GM12878 (cell line): ENCODE measurements around the gene GAS2L2. TPM values are rescaled to one million over a fixed set of nuclear protein-coding genes. Genes with fewer than 3 reads are reported as not detected.

Experiments
- ATAC-seq: fragments of 200-7000 bp; cut with Tn5 transposase; 3 replicates; pipeline ENCODE4 v1.9.1; 2020; ENCODE audit warnings: mild to moderate bottlenecking, moderate library complexity
- BruUV-seq: library from RNA; stranded (reverse); fragments of 400-500 nt; replicated peaks from 2 replicates; lab custom pipeline; 2021; lab: Mats Ljungman, UMichigan
- CTCF ChIA-PET: fragments of 300-600 bp; sonication (Branson Sonifier 250); formaldehyde crosslinking; extraction: SDS; loops from one replicate; lab custom pipeline; 2021; ENCODE audit warnings: inconsistent platforms; lab: Yijun Ruan, JAX
- POLR2A ChIA-PET: fragments of 350-600 bp; formaldehyde crosslinking; extraction: SDS; loops from one replicate; lab custom pipeline; 2021; ENCODE audit warnings: inconsistent platforms; lab: Charles Lee
- RAD21 ChIA-PET: fragments of 300-600 bp; sonication (Branson Sonifier 250); formaldehyde crosslinking; loops from one replicate; lab custom pipeline; 2023; ENCODE audit warnings: antibody characterized with exemption; ENCODE audit not compliant: unreplicated experiment; lab: Charles Lee
- SMC1A ChIA-PET: fragments of 300-600 bp; sonication (Branson Sonifier 250); formaldehyde crosslinking; loops from one replicate; lab custom pipeline; 2023; ENCODE audit not compliant: unreplicated experiment, uncharacterized antibody; lab: Charles Lee
- DNase-seq: peaks from one replicate; pipeline ENCODE4 v3.0.0-alpha.2; 2011; ENCODE audit warnings: low read depth, low spot score
- FAIRE-seq: peaks from 3 replicates; lab custom pipeline; 2011; peaks lifted over from hg19 to GRCh38; lab: Jason Lieb, UNC
- H2AFZ ChIP-seq: 2 replicates; pipeline ENCODE4 v1.6.0; 2011; ENCODE audit warnings: low read depth, low read length, control low read depth; ENCODE audit not compliant: control insufficient read depth
- H3K27ac ChIP-seq: 2 replicates; pipeline ENCODE4 v1.5.1; 2011; ENCODE audit warnings: control low read depth; ENCODE audit not compliant: control insufficient read depth, insufficient read depth
- H3K27me3 ChIP-seq, 2 experiments: replicated peaks in 1 of 2; 2 replicates each; pipeline versions ENCODE4 v1.6.0 to v1.6.1; 2011; ENCODE audit warnings: low read length in 1 of 2; ENCODE audit not compliant: control insufficient read depth in 2 of 2, insufficient read depth in 2 of 2
- H3K36me3 ChIP-seq, 2 experiments: 2 replicates each; pipeline ENCODE4 v1.5.1; 2011; ENCODE audit warnings: low read length in 1 of 2; ENCODE audit not compliant: control insufficient read depth in 2 of 2, insufficient read depth in 2 of 2
- H3K4me1 ChIP-seq: 2 replicates; pipeline ENCODE4 v1.6.1; 2011; ENCODE audit warnings: mild to moderate bottlenecking, low read length, moderate library complexity, mixed read lengths; ENCODE audit not compliant: control insufficient read depth, insufficient read depth
- H3K4me2 ChIP-seq: 2 replicates; pipeline ENCODE4 v1.6.0; 2011; ENCODE audit warnings: control low read depth; ENCODE audit not compliant: control insufficient read depth, insufficient read depth
- H3K4me3 ChIP-seq: fragments of 200-600 bp; sonication (generic); 2 replicates; pipeline ENCODE4 v1.5.1; 2016
- H3K79me2 ChIP-seq: 2 replicates; pipeline ENCODE4 v1.6.0; 2011; ENCODE audit warnings: low read length; ENCODE audit not compliant: control insufficient read depth, insufficient read depth
- H3K9ac ChIP-seq: 2 replicates; pipeline ENCODE4 v1.8.0; 2011; ENCODE audit warnings: low read length, control low read depth, mixed read lengths; ENCODE audit not compliant: control insufficient read depth, insufficient read depth
- H3K9me3 ChIP-seq: replicated peaks from 3 replicates; pipeline ENCODE4 v1.5.1; 2011; ENCODE audit warnings: mild to moderate bottlenecking, low read length; ENCODE audit not compliant: control insufficient read depth, insufficient read depth
- H4K20me1 ChIP-seq: 2 replicates; pipeline ENCODE4 v1.6.0; 2011; ENCODE audit not compliant: control insufficient read depth, insufficient read depth
- BCL11A ChIP-seq: IDR thresholded peaks from 2 replicates; pipeline ENCODE4 v1.6.1; 2011; ENCODE audit warnings: low read depth, low read length
- EED ChIP-seq: sonication (generic); IDR thresholded peaks from 2 replicates; pipeline ENCODE4 v1.6.1; 2016; ENCODE audit warnings: antibody characterized with exemption, low read depth
- FOXK2 ChIP-seq: fragments of 450-650 bp; IDR thresholded peaks from 2 replicates; pipeline ENCODE4 v1.6.1; 2017; ENCODE audit warnings: mild to moderate bottlenecking, moderate library complexity
- FOXM1 ChIP-seq: IDR thresholded peaks from 2 replicates; pipeline ENCODE4 v1.6.1; 2012; ENCODE audit warnings: low read depth, mild to moderate bottlenecking, inconsistent platforms, low read length, moderate library complexity
- GABPA ChIP-seq: IDR thresholded peaks from 2 replicates; pipeline ENCODE4 v1.6.1; 2014; ENCODE audit warnings: antibody characterized with exemption, low read depth, mild to moderate bottlenecking, inconsistent platforms
- HCFC1 ChIP-seq: fragments of 150-350 bp; IDR thresholded peaks from 2 replicates; pipeline ENCODE4 v1.6.1; 2014; ENCODE audit warnings: low read length
- NFYB ChIP-seq: IDR thresholded peaks from 2 replicates; pipeline ENCODE4 v1.6.1; 2011; ENCODE audit warnings: low read depth, mild to moderate bottlenecking, low read length, improper control_type of control experiment, moderate library complexity; ENCODE audit not compliant: insufficient read depth
- NRF1 ChIP-seq: conservative IDR thresholded peaks from 2 replicates; pipeline ENCODE4 v1.6.1; 2011; ENCODE audit warnings: mild to moderate bottlenecking, low read depth, low read length, improper control_type of control experiment
- RAD51 ChIP-seq: fragments of 450-650 bp; IDR thresholded peaks from 2 replicates; pipeline ENCODE4 v1.6.1; 2016; ENCODE audit warnings: moderate library complexity, mild to moderate bottlenecking, inconsistent platforms
- SMARCA5 ChIP-seq: fragments of 450-650 bp; IDR thresholded peaks from 2 replicates; pipeline ENCODE4 v1.6.1; 2017; ENCODE audit warnings: mild to moderate bottlenecking
- SUPT20H ChIP-seq: IDR thresholded peaks from 2 replicates; pipeline ENCODE4 v1.6.1; 2011; ENCODE audit warnings: low read depth, mild to moderate bottlenecking, low read length, moderate library complexity, borderline replicate concordance; ENCODE audit not compliant: control insufficient read depth
- SUZ12 ChIP-seq: fragments of 200-600 bp; sonication (generic); IDR thresholded peaks from one replicate; pipeline ENCODE4 v1.6.1; 2018; ENCODE audit warnings: antibody characterized with exemption, mild to moderate bottlenecking; ENCODE audit not compliant: unreplicated experiment
- WGBS: methylation state at CpG from one replicate; pipeline ENCODE4 v1.1.6; 2016; ENCODE audit warnings: low lambda C conversion rate; ENCODE audit not compliant: insufficient replicate concordance, insufficient coverage; ENCODE audit errors: missing lambda C conversion rate; 5-methylcytosine and 5-hydroxymethylcytosine counted together
- in situ Hi-C: fragments of 300-500 bp; cut with MboI; formaldehyde crosslinking; loops from 9 replicates; pipeline ENCODE4 v1.14.3; 2018; ENCODE audit warnings: mixed read lengths
- intact Hi-C: fragments of 100-400 bp; cut with micrococcal nuclease; formaldehyde crosslinking; loops from one replicate; pipeline ENCODE4 v1.14.2; 2022; ENCODE audit not compliant: unreplicated experiment
- polyA plus RNA-seq, 11 experiments: library from polyadenylated mRNA; depleted of rRNA in 4 of 11; unstranded in 6 of 11; stranded (reverse) in 5 of 11; fragments of >200 nt; fragmentation: Nextera tagmentation in 4 of 11; fragmentation: Illumina TruSeq in 1 of 11; extraction: Ambion mirVana in 4 of 11; extraction: Trizol in 1 of 11; gene quantifications; 1 replicate in 1 of 11; 2 replicates in 10 of 11; pipeline versions ENCODE4 v1.2.1 to v1.2.3, GENCODE V29; 2011 to 2016; ENCODE audit warnings: inconsistent platforms in 2 of 11, missing spikeins in 2 of 11, low read depth in 1 of 11
- total RNA-seq, 4 experiments: library from RNA; depleted of rRNA in 3 of 4; stranded (reverse); fragments of >200 nt in 3 of 4; fragmentation: Illumina TruSeq in 1 of 4; extraction: Trizol in 1 of 4; gene quantifications; 2 replicates each; pipeline versions ENCODE4 v1.2.1 to v1.2.3, GENCODE V29; 2013 to 2021
- TF ChIP-seq, protein P1 (sequence below): IDR thresholded peaks from 2 replicates; pipeline ENCODE4 v1.6.1; 2011; ENCODE audit warnings: mild to moderate bottlenecking, low read depth, low read length, moderate library complexity; ENCODE audit not compliant: insufficient replicate concordance

Gene GAS2L2
- total and polyA plus RNA-seq, 10 of the 15 experiments (the other 5 are each of a cell fraction or from before 2014, with no cell fraction given): 0.01 TPM; not detected in 9

DNA sequence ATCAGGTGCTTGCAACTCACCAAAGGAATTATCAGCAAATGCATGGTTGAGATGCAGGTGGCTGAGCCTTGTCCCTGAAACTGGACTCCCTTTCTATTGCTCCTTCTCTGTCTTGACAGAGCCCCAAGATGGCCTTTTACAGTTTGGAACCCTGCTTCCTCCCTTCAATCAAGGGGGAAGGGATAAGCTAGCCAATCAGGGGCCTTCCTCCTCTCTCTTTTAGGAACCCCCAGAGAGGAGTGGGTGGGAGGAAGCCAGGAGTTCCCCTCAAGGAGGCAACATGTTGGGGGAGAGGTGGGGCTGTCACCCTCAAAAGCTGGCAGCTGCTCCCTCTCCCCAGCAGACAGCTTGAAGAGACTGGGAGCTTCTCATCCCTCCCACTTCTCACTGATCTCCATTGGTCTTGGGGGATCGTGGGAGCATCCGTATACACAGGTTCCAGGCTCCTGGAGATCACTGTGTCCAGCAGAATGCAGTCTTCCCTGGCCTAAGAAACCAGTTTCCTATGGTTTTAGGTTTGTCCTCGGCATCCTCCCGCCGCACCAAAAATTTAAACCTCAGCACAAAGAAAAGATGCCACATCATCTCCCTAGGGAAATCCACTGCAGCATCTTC, 14.4 kb downstream of the GAS2L2 start:
- Histone ChIP-seq H3K4me1 (no peaks in the 10 kb centered on the region), H3K9ac (no peak overlapping the region), H3K4me2 (no peak overlapping the region), H3K79me2 (no peaks in the 10 kb centered on the region), H3K27me3 (peaks cover 0 to 3% of the 10 kb centered on the region in 2 experiments; a peak in 2 of 4 replicates), H4K20me1 (no peaks in the 10 kb centered on the region), H3K36me3 (no peaks in the 10 kb centered on the region; a peak in 1 of 4 replicates), H3K27ac (no peak overlapping the region), H2AFZ (no peak overlapping the region), H3K4me3 (no peak overlapping the region), H3K9me3 (no peaks in the 10 kb centered on the region)
- intact Hi-C loops (no loop called here), in situ Hi-C loops (no loop called here)
- no peak for TF ChIP-seq RAD51
- no peak for TF ChIP-seq GABPA
- no peak for TF ChIP-seq EED
- TF ChIP-seq SUZ12: no peak
- TF ChIP-seq SMARCA5: no peak
- TF ChIP-seq FOXM1: no peak
- ATAC-seq: no peak
- ChIA-PET CTCF (interaction anchor here (1.2 to 1.4 kb wide), 2 partner anchors 9 to 125 kb away, joined by 3 to 5 read pairs; no protein-coding TSS in a partner anchor), POLR2A (no interaction called here), RAD21 (no interaction called here), SMC1A (interaction anchor here (1.2 kb wide), 1 partner anchor 8 kb away, joined by 5 read pairs; no protein-coding TSS in a partner anchor)
- no TSS peak for BruUV-seq
- 54% methylated on average over 5 of the region's 5 CpGs for WGBS
- no peak for FAIRE-seq
- no peak for DNase-seq

DNA sequence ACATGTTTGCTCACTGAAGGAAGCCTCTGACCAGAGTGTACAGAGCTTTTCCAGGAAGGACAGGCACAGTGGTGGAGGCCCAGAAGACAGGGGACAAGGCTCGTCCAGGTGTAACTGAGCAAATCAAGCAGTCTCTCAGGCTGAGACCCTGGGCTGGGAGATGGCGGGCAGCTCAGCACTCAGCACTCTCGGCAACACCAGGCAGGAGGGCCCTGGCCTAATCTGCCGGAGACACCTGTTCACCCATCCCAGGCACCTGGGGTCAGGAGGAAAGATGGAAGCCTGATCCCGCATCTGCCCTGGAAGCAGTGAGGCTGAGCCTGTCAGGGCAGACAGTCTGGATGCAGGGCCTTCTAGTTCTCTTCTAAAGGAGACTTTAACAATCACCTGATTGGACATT, 16.8 kb downstream of the GAS2L2 start:
- CTCF ChIA-PET: no interaction called here
- no peak for FAIRE-seq
- Histone ChIP-seq H3K27me3 (peaks cover 0 to 3% of the 10 kb centered on the region in 2 experiments; a peak in 2 of 4 replicates), H3K4me2 (no peak overlapping the region), H4K20me1 (no peaks in the 10 kb centered on the region), H3K4me1 (no peaks in the 10 kb centered on the region), H2AFZ (no peak overlapping the region), H3K9me3 (no peaks in the 10 kb centered on the region), H3K36me3 (no peaks in the 10 kb centered on the region; a peak in 1 of 4 replicates), H3K79me2 (no peaks in the 10 kb centered on the region), H3K9ac (no peak overlapping the region), H3K4me3 (no peak overlapping the region), H3K27ac (no peak overlapping the region)
- in situ Hi-C loops: no loop called here
- no peak for ATAC-seq
- BruUV-seq: no TSS peak
- SMC1A ChIA-PET: no interaction called here
- DNase-seq: no peak
- 39% methylated on average over 5 of the region's 5 CpGs for WGBS
- TF ChIP-seq, protein P1, sequence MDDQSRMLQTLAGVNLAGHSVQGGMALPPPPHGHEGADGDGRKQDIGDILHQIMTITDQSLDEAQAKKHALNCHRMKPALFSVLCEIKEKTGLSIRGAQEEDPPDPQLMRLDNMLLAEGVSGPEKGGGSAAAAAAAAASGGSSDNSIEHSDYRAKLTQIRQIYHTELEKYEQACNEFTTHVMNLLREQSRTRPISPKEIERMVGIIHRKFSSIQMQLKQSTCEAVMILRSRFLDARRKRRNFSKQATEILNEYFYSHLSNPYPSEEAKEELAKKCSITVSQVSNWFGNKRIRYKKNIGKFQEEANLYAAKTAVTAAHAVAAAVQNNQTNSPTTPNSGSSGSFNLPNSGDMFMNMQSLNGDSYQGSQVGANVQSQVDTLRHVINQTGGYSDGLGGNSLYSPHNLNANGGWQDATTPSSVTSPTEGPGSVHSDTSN: no peak
- TF ChIP-seq BCL11A (no peak), SUPT20H (no peak), NFYB (no peak), NRF1 (no peak), FOXK2 (no peak), HCFC1 (no peak)
- RAD21 ChIA-PET: no interaction called here
- POLR2A ChIA-PET: no interaction called here
- intact Hi-C loops: no loop called here
